ENCODE data around the gene TUBA8.
"Not testable (repeated sequence)": the region's sequence is repeated elsewhere in the genome, so short reads cannot be mapped to it uniquely, and the experiment has no call there.

The TUBA8 gene

DNA sequence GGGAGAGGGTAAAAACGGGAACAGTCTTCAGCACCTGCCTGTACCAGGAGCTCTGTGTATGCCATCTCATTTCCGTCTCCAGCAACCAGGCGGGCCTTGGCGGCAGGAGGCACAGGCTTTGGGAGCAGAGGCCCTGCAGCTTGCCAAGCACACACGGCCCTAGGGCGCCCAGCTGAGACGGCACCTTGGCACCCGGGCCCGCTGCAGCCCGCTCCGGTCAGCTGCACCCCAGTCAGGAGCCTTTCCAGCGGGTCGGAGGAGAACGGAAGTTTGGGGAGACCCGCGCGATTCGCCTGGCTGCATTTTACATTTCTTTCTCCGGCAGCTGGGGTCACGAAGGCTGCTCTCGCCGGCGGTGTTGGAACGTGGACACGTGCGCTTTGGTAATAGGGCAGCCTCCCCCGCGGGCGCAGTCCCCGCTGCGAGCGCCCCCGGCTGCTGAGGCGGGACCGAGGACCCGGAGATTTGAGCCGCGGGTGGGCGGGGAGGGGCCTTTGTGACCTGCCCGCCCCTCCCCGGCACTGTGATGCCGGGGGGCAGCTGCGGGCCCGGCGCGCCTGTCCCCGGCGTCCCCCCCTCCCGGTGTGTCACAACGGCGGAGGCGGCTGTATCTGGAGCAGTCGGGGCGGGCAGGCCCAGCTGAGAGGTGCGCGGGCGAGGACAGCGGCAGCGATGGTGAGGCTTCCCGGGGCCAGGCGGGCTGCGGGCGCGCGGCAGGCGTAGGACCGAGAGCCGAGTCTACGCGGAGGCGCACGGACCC, at the start of gene TUBA8:
Gene TUBA8, plus strand, starts transcription at position 616 of the 760 bp plus-strand sequence. Its CDS starts 57 bp downstream, at position 673.
- no peak for DNase-seq (ENCODE audit: low read depth)

GRCh38 chr22:18062421-18062820, 48.2 kb upstream of the TUBA8 start:
- DNase-seq (ENCODE audit: low read depth): no peak

DNA sequence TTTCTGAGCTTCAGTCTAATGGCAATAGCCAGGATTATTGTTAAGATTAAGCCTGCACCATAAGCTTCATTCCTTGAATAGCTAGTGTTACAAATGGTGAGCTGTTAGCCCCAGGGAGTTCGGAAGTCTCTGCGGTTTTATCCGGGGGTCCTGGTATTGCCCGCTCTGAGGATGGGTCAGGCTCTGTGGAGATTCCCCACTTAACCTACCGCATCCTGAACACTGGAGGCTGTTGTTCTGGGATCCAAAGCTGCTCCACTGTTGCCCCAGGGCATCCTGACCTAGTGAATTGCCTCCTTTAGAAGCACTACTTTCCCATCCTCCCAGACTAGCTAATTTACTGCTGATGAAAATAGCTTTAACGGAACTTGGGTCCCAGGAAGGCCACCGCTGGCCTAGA, 47.3 kb upstream of the TUBA8 start:
- no peak for DNase-seq (ENCODE audit: low read depth)

- not testable (repeated sequence) for DNase-seq (ENCODE audit: low read depth)
Observed at GRCh38 chr22:18063715-18064114, 46.9 kb upstream of the TUBA8 start.

- no peak for DNase-seq (ENCODE audit: low read depth)
Observed at GRCh38 chr22:18064636-18065035, 46.0 kb upstream of the TUBA8 start.

DNA sequence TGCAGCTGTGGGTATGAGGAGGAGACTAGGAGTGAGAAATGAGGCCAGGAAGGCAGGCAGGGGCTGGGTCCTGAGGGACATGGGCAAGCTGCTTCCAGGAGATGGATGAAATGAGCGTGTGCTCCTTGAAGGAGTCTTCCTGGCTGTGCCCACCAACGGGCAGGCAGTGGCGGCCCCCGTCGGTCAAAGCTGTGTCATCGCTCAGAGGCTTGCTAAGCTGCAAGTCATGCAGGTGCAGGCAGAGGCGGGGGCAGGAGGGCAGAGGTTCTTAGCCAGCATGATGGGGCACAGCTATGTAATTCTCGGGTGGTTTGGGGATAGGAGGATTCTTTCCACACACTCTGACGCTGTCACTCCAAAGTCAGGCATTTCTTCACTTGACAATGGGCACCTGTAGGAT, 45.4 kb upstream of the TUBA8 start:
- no peak for DNase-seq (ENCODE audit: low read depth)

DNA sequence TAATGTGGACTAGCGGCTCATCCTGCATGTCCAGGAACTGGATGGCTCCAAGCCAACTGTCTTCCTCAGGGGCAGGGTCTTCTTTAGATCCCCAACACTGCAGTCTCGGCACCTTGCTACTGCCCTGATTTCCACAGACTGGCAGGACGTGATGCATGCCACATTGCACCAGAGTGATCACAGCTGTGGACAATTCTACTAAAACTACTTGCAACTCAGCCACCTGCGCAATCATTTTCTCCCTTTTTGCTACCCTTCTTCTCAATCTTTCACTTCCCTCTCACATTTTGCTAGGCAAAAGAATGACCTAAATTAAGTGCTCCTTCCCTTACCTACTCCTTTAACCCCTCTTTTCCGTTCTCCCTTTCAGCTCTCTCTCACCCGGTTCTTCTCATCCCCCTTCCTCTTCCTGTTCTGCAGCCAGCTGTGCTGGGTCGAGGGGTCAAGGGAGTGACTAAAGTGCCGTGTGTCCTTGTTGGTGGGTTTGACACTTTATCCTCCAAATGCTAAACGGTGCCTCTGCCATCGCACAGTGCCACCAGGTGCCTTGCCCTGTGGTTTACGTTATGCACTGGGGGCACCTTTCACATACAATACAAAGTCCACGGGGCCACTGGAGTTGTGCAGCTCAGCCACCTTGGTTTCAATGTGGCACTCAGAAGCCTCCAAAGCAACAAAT, 44.3 kb upstream of the TUBA8 start:
- no peak for DNase-seq (ENCODE audit: low read depth)

GRCh38 chr22:18067121-18067520, 43.5 kb upstream of the TUBA8 start:
- no peak for DNase-seq (ENCODE audit: low read depth)

GRCh38 chr22:18067548-18068341, 42.9 kb upstream of the TUBA8 start:
- DNase-seq (ENCODE audit: low read depth): no peak

DNA sequence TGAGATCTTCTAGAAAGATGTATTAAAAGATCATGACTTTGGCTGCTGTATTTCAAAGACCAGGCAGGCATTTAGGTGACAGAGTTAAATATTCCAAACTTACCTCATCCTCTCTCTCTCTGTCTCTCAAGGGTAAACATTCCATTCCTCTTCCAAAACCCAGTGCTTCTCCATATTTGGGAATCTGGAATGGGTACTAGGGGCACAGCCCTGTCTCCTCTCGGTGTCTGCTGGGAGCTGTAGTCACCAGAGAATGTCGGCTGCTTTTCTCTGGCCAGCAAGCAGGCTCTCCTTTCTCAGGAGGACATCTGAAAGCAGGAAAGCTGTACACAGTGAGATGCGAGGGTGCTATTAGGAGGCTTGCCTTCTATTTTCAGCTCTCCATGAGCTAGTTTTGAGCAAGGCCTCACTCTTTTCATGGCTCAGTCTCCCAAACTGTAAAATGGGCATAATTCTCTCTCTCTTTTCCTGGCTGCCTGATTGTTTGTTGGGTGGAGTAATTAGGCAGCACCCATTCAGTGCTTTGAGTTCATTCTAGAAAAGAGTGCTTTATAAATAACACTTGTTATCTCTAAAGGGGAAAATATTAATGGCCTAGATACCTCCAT, 42.1 kb upstream of the TUBA8 start:
- DNase-seq (ENCODE audit: low read depth): no peak

GRCh38 chr22:18069041-18069440, 41.6 kb upstream of the TUBA8 start:
- no peak for DNase-seq (ENCODE audit: low read depth)

DNA sequence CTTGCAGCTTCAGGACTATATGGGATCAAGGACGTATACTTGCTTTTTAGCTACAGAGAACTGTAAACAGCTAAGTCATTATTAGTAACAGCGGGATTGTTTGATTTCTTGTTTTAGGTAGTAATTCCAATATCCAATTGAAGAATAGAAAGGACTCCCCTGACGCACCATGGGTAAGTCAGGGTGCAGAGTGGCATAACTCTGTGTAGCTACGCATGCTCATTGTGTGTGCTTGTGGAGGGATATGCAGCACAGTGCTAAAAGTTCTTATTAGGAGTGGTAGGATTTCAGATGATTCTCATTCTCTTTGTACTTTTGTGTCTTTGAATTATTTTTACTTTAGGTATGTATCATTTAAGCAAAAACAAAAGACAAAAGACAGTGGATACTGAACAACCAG, 40.6 kb upstream of the TUBA8 start:
- DNase-seq (ENCODE audit: low read depth): no peak

DNA sequence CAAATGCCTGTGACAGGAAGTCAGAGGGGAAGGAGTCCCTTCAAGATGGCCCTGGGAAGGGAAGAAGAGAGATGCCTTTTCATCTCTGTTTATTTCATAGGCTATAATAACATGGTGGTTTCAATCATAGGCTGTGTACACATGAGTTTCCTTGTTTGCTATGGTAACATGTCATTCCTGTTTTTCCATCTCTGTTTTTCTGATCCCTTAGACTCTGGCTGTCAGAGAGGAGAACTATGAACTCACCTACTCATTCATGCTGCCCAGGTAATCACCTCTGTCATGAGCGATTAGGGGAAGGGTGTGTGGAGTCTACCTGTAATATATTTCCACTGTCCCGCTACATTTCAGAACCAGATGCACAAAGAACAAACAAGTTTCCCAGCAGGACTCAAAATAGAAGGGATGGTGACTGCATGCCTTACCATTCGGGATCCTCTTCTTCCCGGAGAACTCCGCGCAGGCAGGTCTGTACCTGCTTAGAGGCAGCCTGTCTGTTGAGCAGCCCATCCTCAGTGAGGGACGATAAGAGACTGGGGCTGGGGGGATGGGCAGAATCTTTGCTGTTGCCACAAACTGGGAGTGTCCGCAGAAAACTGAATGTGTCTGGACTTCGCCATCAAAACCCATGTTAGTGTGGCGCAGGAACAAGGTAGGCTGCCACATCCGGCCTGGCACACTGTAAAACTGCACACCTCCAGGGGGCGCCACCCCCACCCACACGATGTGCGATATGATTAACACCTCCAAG, 39.9 kb upstream of the TUBA8 start:
- no peak for DNase-seq (ENCODE audit: low read depth)

- not testable (repeated sequence) for DNase-seq (ENCODE audit: low read depth)
Observed at GRCh38 chr22:18071307-18071967, 39.2 kb upstream of the TUBA8 start.

DNA sequence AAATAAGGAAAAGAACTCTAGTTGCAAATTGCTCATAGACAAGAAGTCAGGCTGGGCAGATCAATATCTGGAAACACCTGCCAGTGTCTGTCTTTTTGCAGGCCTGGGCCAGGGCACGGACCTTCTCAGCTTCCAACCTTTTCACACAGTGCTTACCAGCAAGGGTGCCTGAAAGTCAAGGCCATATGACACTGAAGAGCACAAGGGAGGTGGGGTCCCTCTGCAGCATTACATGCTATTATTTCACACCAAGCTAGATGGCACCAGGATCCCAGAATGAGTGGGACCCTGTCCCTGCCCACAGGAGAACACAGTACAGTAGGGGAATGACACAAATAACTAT, 38.7 kb upstream of the TUBA8 start:
- no peak for DNase-seq (ENCODE audit: low read depth)

GRCh38 chr22:18073467-18073866, 37.1 kb upstream of the TUBA8 start:
- DNase-seq (ENCODE audit: low read depth): no peak

- DNase-seq (ENCODE audit: low read depth): not testable (repeated sequence)
Observed at GRCh38 chr22:18073927-18074326, 36.7 kb upstream of the TUBA8 start.

GRCh38 chr22:18075101-18075719, 35.4 kb upstream of the TUBA8 start:
- no peak for DNase-seq (ENCODE audit: low read depth)

DNA sequence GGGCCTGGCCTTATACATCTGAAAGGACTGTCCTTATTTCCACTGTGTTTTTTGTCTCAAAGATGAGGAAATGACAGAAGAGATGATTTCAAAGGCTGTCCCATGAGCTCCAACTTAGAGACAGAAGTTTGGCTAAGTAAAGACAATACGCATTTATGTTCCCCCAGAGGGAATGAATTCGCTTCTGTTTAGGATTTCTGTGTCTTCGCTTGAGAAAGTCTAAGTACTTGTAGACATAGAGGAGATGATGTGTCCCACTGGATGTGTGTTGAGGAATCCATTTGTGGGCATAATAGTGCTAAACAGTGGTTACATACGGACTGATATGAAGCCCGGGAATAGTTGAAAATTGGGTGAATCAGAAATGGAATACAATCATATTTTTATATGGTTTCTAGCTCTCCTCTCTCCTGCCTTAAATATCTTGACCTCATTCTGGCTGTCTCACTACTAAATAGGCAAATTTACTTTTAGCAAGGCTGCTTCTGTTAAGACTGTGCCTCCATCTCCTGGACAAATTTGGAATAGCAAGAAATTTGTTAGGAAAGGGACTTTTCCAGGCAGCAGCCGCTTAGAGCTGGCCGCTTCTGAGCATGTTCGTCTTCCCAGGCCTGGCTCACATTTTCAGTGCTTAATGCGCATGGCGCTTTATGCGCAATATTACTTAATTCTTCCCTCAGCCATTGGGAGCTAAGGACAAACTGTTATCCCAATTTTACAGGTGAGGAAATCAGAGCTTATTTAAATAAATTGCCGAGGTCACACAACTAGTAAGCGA, 34.7 kb upstream of the TUBA8 start:
- peak; percentile 59 for DNase-seq (ENCODE audit: low read depth)

- DNase-seq (ENCODE audit: low read depth): no peak
Observed at GRCh38 chr22:18077087-18077638, 33.4 kb upstream of the TUBA8 start.

Measured in CMK (cell line).